HG03565 (cell line): ENCODE data around the gene CCDC127.
"Not testable (repeated sequence)": the region's sequence is repeated elsewhere in the genome, so short reads cannot be mapped to it uniquely, and the experiment has no call there.

ENCODE experiments used
- ATAC-seq: cut with Tn5 transposase; IDR thresholded peaks from one replicate; pipeline ENCODE4 v1.9.1; 2021; ENCODE audit warnings: mild to moderate bottlenecking, moderate library complexity; ENCODE audit not compliant: unreplicated experiment

The CCDC127 gene, protein sequence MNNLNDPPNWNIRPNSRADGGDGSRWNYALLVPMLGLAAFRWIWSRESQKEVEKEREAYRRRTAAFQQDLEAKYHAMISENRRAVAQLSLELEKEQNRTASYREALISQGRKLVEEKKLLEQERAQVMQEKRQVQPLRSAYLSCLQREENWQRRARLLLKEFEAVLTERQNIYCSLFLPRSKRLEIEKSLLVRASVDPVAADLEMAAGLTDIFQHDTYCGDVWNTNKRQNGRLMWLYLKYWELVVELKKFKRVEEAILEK

DNA sequence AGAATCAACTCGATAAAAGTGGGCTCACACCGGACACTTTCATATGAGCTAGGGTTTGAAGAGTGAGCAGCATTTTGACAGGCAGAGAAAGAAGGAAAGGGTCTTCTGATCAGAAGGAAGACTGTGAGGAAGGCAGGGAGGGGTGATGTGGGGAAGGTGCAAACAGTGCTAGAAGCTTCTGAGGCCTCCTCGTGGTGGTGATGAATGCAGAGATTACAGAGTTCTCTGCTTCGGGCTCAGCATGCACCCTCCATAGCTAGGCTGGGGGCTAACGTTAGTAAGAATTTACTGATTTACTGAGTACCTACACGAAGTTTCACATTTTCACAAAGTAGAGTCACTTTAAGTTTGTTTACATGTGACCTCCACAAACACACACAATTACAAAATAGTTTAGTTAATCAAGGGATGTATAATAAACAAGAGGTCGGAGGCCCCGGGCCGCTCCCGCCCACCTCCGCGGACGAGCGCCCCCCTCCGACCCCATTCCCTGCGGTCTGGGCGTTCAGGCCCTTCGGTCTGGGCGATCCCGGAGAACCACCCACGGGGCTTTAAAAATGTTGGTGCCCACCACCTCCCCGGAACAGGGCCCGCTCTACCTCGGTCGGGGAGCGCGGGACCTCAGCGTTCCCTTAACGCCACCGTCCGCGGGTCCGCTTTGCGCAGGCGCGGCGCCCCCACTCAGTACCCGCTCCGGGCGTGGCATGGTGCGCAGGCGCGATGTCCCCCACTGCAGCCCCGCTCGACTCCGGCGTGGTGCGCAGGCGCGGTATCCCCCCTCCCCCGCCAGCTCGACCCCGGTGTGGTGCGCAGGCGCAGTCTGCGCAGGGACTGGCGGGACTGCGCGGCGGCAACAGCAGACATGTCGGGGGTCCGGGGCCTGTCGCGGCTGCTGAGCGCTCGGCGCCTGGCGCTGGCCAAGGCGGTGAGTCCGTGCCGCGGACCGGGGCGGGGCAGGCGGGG is at the start of gene CCDC127, which contains the start of gene SDHA:
CCDC127 (minus strand) TSS at position 660 of the 963 bp plus-strand sequence. CDS start 1,304 bp downstream, outside the sequence.
SDHA (plus strand) TSS at position 827 of the 963 bp plus-strand sequence; CDS start at position 863, 36 bp downstream.
- ATAC-seq: peak; percentile 56

DNA sequence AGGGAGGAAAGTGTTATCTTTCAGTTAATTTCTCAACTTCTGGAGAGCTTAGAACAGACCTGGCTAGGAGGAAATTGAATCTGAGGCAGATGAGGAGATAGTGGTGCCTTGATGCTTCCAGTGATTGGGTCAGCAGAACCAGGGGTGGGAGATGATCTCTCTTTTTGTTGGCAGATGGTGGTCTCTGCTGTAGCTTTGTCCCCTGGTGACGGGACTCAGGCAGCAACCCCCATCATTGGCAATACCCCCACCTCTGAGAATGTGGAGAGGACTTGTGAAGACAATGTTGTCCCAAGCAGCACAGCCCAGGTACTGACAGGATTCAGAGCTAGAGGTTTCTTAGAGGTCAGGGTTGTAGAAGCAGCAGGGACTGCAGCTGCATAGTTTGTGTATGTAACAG is 49.8 kb upstream of the CCDC127 start:
- ATAC-seq: no peak

DNA sequence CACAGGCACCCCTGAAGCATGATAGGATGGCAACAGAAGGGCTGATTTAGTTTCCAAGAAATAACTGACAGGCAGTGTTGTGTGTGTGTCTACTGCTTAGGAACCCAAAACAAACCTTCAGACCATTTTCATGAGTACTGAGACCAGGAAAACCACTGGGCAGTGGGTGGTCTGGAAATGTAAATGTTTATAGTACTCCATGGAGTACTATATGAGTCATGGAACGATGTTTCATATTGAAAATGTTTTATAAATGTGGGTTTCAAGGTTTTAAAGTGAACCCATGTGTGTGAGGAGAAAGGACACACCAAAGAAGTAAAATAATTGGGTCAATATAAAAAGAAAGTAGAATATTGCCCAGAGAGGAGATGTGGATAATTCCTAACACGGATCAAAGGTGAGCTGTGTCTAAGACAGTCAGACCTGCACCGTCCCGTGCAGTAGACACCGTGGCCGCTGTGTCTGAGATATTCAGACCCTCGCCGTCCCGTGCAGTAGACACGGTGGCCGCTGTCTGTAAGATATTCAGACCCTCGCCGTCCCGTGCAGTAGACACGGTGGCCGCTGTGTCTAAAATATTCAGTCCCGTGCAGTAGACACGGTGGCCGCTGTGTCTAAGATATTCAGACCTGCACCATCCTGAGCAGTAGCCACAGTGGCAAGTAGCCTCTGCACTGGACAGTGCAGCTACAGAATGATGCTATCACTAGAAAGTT is 48.5 kb upstream of the CCDC127 start:
- not testable (repeated sequence) for ATAC-seq

DNA sequence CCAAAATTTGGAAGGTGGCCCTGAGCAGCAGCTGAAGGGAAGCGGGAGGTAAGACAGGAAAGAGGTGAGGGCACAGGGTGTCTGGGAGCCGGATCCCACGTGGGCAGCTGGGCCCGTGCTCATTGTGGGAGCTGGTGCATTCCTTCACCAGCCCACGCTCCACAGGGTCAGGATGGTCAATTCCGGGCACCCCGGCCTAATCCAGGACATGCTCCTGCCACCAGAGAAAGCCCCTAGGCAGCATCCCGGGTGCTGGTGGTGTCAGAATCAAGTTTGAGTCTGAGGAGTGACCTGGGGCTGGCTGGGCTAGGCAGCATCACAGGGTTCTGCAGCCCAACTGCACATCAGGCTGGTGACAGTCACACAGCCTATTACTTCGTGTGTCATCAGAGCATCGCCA is 46.4 kb upstream of the CCDC127 start:
- ATAC-seq: no peak

DNA sequence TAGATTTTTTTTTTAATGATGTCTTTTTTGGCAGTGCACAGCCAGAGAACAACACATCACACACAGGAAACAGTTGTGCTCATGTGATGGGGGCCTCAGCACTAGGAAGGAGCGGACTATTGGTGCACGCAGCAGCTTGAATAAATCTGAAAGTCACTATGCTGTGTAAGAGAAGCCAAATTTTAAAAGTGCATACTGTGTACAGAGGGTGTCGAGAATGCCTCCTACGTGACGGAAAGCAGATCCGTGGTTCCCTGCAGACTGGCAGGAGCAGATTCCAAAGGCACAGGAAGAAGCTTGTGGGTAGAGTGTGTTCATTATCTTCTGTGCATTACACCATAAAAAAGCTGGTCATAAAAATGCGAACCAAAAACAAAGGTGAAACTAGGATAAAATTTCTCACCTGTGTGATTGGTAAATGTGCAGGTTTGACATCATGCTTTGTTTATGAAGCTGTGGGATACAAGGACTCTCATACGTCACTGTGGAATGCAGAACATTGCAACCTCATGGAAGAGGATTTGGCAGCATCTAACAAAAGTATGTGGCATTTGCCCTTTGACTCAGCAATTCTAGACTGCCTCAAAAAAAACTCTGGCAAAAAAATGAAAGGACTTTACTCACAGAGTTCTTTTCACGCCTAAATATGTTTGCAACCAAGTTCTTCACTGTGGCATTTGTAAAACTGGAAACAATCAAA is 45.5 kb upstream of the CCDC127 start:
- not testable (repeated sequence) for ATAC-seq

DNA sequence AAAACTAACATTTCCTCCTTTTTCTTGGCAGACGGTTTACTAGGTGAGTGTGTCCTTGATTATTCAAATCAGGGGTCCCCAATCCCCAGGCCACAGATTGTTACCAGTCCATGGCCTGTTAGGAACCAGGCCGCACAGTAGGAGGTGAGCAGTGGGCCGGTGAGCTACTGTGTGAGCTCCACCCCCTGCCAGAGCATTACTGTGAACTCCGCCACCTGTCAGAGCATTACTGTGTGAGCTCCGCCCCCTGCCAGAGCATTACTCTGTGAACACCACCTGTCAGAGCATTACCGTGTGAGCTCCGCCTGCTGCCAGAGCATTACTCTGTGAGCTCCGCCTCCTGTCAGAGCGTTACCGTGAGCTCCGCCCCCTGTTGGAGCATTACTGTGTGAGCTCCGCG is 39.2 kb upstream of the CCDC127 start:
- no peak for ATAC-seq

DNA sequence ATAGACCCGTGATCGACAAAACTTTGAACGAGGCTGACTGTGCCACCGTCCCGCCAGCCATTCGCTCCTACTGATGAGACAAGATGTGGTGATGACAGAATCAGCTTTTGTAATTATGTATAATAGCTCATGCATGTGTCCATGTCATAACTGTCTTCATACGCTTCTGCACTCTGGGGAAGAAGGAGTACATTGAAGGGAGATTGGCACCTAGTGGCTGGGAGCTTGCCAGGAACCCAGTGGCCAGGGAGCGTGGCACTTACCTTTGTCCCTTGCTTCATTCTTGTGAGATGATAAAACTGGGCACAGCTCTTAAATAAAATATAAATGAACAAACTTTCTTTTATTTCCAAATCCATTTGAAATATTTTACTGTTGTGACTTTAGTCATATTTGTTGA is 38.4 kb upstream of the CCDC127 start:
- ATAC-seq: not testable (repeated sequence)

DNA sequence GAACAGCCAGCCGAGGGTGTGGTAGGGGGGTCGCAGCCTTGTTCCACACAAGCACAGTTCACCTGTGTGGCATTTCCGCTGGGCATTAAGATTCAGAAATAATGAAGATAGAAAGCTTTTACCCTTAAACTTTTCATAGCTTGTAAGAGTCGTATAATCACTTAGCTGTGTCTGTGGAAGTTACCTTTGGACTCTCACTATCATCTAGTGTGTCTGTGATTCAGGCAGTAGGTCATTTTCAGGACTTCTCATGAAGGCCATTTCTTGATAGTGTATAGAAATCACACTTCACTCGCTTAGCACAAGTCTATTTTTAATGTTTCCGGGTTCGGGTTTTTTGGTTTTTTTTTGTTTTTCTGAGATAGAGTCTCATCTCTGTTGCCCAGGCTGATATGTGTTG is 37.2 kb upstream of the CCDC127 start:
- ATAC-seq: not testable (repeated sequence)

DNA sequence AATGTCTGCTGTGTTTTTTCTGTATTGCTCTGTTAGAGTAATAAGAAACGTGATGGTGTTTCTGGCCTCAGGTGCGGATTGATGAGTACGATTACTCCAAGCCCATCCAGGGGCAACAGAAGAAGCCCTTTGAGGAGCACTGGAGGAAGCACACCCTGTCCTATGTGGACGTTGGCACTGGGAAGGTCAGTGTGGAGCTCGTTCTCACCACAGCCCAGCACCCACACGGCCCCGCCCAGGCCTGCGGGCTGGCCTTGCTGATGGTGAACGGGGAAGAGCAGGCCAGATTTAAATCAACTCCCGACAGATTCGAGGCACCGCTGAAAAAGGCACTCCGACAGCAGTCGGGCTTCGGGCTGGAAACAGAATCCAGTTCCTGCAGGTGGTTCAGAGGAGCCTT is 36.4 kb upstream of the CCDC127 start:
- not testable (repeated sequence) for ATAC-seq

DNA sequence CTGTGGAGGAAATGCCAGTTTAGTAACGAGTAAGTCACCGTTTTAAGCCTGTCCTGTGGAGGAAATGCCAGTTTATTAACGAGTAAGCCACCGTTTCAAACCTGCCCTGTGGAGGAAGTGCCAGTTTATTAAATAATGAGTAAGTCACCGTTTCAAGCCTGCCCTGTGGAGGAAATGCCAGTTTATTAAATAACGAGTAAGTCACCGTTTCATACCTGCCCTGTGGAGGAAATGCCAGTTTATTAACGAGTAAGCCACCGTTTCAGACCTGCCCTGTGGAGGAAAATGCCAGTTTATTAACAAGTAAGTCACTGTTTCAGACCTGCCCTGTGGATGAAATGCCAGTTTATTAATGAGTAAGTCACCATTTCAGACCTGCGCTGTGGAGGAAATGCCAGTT is 34.6 kb upstream of the CCDC127 start:
- no peak for ATAC-seq

DNA sequence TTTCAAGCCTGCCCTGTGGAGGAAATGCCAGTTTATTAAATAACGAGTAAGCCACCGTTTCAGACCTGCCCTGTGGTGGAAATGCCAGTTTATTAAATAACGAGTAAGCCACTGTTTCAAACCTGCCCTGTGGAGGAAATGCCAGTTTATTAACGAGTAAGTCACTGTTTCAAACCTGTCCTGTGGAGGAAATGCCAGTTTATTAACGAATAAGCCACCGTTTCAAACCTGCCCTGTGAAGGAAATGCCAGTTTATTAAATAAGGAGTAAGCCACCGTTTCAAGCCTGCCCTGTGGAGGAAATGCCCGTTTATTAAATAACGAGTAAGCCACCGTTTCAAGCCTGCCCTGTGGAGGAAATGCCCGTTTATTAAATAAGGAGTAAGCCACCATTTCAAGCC is 34.0 kb upstream of the CCDC127 start:
- ATAC-seq: not testable (repeated sequence)

DNA sequence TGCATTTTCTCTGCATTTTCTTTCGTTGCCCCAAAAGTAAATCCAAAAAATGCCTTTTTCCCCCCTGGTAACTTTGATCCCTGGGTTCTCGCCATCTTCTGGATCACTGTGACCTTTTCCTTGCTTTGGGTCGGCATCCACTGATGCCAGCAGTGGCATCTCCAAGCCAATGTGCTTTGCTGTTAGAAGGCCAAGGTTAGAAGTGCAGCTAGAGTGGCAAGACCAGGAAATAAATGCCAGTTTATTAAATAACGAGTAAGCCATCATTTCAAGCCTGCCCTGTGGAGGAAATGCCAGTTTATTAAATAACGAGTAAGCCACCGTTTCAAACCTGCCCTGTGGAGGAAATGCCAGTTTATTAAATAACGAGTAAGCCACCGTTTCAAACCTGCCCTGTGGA is 33.6 kb upstream of the CCDC127 start:
- not testable (repeated sequence) for ATAC-seq

DNA sequence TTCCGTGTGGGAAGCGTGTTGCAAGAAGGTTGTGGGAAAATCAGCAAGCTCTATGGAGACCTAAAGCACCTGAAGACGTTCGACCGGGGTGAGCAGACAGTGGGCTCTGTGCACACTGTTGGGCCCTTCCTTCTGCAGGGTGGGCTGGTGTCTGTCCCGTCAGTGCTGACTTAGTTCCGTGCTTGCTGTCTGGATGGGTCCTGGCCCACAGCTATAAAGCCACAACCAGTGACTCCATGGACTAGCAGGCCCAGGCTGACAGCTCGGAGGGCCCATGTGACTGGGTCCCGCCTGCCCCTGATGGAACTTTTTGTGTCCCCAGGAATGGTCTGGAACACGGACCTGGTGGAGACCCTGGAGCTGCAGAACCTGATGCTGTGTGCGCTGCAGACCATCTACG is 33.1 kb upstream of the CCDC127 start:
- not testable (repeated sequence) for ATAC-seq

DNA sequence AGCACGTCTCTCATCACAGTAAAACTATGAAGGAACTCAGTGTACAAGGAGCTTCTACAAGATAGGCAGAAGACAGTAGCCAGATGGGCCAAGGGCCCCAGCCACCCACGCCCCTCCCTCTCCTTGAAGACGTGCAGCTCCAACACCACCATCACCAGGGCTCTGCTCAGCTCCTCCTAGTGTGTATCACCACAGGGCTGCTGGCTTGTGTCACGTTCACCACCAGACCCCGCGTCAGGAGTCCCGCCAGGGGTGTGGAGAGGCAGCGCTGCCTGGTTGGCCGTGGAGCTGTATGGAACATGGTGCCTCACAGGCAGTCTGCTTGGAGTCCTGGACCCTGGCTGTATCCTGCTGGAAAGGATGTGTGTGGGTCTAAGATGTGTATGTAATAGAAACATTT is 32.4 kb upstream of the CCDC127 start:
- ATAC-seq: not testable (repeated sequence)

DNA sequence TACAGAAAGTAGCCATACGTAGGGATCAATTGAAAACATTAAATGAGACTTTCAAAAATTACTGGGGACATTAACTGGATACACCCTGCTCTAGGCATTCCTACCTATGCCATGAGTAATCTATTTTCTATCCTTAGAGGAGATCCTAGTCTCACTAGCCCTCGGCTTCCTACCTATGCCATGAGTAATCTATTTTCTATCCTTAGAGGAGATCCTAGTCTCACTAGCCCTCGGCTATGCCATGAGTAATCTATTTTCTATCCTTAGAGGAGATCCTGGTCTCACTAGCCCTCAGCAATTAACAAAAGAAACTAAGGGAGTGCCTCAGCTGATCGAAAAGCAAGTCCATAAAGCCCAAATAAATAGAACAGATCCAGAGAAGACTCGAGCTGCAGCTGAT is 27.8 kb upstream of the CCDC127 start:
- ATAC-seq: not testable (repeated sequence)

DNA sequence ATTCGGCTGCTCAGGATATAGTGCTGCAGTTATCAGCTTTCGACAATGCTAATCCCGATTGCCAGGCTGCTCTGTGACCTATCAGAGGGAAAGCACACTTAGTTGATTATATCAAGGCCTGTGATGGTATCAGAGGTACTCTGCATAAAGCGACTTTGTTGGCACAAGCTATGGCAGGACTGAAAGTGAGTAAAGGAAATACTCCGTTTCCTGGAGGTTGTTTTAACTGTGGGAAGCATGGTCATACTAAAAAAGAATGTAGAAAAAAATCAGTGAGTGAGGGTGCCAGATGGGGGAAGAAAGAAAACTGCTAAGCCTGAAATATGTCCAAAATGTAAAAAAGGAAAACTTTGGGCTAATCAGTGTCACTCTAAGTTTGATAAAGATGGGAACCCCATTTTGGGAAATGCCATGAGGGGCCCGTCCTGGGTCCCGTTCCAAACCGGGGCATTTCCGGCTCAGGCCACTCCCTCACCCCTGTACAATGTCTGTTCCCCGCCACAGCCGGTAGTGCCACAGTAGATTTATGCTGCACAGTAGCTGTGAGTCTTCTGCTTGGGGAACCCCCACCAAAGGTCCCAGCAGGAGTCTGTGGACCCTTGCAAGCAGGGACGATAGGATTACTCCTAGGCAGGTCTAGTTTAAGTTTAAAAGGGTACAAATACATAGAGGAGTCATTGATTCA is 25.9 kb upstream of the CCDC127 start:
- not testable (repeated sequence) for ATAC-seq

DNA sequence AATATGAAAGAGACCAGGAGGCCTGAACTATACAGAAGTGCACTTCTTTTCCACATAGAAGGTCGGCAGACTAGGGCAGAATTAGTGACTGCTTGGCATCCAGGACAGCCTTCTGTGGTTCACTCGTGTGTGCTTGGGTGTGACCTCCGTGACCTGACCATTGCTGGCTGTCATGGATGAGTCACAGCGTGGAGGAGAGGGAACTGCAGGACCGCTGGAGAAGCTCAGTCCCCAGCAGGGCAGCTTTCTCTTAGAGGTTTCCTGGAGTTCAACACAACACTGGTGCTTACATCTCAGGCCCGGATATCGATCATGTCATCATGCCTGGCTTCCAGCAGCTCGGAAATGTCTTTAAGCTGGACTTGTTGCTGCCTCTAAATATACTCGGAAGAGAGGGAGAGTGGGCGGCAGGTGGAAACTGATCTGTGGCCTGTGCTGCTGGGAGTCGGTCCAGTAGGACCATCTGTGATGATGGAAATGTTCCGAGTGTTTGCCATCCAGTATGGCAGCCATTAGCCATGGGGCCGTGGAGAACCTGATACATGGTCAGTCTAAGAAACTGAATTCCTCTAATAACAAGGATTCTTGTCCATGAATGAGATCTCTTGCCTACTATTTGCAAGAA is 23.2 kb upstream of the CCDC127 start:
- ATAC-seq: not testable (repeated sequence)

DNA sequence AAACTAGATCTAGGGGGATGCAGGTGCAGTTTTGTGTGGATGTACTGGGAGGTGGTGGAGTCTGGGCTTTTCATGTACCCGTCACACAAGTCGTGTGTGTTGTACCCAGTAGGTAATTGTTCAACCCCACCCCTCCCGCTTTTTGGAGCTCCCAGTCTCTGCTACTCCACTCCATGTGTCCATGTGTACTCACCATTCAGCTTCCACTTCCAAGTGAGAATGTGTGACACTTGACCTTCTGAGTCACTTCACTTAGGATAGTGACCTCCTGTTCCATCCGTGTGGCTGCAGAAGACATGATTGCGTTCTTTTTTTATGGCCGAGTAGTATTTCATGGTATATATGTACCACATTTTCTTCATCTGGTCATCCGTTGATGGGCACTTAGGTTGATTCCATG is 22.6 kb upstream of the CCDC127 start:
- not testable (repeated sequence) for ATAC-seq

DNA sequence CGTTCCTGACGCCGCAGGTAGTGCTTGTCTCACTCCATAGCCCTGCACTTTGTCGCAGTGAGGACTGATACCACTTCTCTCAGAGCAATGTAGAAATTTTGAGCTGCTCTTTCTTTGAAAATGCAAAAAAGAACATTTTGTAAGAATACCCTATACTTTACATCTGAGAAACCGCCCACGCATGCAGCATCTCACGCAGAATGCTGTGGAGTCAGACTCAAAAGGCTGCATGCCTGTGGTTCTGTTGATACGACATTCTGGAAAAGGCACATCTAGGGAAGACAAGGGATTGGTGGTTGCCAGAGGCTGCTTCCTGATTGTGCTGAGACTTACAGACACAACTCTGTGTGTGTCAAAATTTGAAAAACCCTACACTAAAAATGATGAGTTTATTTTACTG is 20.0 kb upstream of the CCDC127 start:
- not testable (repeated sequence) for ATAC-seq
